ENCODE results near the gene EPN2.

DNA sequence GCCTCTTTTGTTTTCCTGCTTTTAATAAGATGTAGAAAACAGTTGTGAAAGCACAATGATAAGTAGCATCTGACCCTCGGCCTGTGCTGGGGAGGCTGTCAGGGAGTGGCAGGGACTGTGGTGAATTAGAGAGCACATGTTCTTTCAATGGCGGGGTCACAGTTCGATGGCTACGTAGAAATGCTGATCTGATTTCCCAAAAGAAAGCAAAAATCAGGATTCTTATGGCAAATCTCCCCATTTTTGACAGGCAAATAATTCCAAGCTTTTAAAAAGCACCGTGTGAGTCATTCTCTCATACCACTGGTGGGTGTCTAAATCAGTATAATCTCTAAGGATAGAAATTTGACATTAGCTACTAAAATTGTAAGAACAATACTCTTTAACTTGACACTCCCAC is 137.0 kb downstream of the EPN2 start:
- TF ChIP-seq TAF1 (IDR thresholded peaks at IDR 0.05; ENCODE audit: borderline replicate concordance, insufficient read depth, low read length) (no peak), SIN3A (IDR thresholded peaks at IDR 0.05; ENCODE audit: borderline replicate concordance, insufficient read depth, low read length) (no peak)
